ENCODE results near the gene FIBIN.

Gene FIBIN

DNA sequence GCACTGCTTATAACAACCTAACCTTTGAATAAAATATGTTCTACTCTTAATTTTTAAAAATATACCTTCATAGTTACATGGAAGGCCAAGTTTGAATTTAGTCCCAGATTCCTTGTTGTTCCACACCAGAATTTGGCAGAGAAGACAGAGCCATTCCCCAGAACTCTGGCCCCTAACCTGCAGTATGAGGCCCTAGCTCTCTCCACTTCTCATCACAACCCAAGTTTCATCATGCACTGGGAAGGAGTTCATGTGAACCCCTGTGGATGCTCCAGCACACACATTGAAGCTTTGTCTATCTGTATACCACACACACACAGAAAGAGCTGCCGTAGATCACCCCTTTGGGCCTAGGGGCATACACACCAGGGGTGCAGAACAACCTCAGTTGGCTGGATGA is 36.1 kb downstream of the FIBIN start:
- H3K27ac ChIP-seq = no peak overlapping the region

DNA sequence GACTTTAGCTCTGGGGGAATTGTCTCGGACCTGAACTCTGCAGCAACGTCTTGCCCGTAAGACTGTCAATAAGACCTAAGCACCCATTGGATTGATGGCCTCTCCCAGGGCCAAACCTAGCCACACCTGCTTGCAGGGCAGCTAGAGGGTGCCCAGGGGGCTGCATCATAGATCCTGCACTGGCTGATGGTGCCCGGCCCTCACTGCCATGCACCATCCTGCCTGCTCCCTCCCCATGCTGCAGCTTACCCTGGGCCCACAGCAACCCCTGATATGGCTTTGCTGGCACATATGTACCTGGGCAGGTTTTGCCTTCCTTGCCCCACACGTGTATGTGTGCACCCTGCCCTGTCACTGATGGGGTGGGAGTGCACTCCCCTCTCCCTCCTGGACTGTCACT is 37.8 kb downstream of the FIBIN start:
- H3K27ac ChIP-seq = no peak overlapping the region
- TF ChIP-seq, protein P1, sequence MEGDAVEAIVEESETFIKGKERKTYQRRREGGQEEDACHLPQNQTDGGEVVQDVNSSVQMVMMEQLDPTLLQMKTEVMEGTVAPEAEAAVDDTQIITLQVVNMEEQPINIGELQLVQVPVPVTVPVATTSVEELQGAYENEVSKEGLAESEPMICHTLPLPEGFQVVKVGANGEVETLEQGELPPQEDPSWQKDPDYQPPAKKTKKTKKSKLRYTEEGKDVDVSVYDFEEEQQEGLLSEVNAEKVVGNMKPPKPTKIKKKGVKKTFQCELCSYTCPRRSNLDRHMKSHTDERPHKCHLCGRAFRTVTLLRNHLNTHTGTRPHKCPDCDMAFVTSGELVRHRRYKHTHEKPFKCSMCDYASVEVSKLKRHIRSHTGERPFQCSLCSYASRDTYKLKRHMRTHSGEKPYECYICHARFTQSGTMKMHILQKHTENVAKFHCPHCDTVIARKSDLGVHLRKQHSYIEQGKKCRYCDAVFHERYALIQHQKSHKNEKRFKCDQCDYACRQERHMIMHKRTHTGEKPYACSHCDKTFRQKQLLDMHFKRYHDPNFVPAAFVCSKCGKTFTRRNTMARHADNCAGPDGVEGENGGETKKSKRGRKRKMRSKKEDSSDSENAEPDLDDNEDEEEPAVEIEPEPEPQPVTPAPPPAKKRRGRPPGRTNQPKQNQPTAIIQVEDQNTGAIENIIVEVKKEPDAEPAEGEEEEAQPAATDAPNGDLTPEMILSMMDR (conservative IDR thresholded peaks at IDR 0.05) = no peak
- no peak for TF ChIP-seq ZFX (IDR thresholded peaks at IDR 0.05)

More for the DNA sequence above, 36.1 kb downstream of the FIBIN start:
- no peak for TF ChIP-seq ZFX (IDR thresholded peaks at IDR 0.05)
- TF ChIP-seq, protein P1 (conservative IDR thresholded peaks at IDR 0.05) = no peak

DNA sequence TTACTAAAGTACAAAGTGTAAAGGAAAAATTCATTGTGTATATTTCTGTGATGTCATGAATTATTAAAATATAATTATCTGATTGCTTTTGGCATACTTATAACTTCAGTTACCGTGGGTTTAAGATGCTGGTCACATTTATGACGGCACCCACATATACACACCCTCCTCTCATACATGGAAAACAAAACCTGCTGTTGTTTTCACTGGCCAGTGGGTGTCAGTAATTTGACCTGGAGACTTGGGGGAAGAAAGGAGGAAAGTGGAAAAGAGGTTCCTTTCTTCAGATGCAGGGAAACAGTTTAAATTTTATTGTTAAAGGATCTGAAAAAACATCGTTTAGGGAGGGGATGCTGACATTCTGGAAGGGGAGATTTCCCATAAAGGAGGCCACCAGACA is 46.0 kb downstream of the FIBIN start:
- TF ChIP-seq, protein P1 (conservative IDR thresholded peaks at IDR 0.05) = peak; percentile 30
- no peak for TF ChIP-seq ZFX (IDR thresholded peaks at IDR 0.05)
- no peak overlapping the region for H3K27ac ChIP-seq

DNA sequence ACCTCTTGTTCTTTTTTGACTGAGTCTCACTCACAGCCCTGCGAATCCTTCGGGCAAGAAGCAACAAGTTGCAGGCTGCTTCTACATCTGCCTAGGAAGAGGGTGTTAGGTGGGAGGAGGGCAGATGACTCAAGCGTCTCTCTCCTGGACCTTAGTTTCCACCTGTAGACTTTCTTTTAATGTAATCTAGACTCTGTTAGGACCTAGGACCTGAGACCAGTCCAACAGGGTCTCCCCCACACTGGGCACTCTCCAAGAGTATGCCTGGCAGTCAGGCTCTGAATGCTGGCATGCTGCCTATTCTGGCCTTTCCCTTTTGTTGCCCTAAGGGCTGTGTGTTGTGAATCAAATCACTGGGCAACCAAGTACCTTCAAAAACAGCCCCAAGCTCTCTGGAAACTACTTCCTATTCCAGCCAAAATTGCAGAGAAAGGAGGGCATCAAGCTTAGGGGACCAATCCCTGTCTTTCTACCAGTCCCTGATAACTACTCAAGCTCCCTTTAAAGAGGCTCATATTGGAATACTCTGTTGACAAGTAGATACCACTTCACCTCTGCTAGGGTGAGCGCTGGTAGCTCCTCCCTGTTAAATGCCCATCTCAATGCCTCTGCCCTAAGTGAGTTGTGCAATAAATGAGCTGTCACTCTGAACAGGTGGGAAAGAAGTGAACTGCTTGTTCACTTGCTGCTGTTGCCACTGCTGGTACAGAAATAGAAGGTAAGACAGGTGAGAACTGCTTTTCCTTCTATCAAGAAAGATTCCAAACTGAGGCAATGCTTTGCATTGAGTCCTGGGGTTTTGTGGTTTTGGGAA is 46.6 kb downstream of the FIBIN start, which contains the start of gene BBOX1:
Gene BBOX1, plus strand, starts transcription at position 514 of the 814 bp plus-strand sequence. CDS start 14,616 bp downstream, outside the sequence.
- H3K27ac ChIP-seq = no peak within 1 kb of the TSS
- no peak for TF ChIP-seq ZFX (IDR thresholded peaks at IDR 0.05)
- TF ChIP-seq, protein P1 (conservative IDR thresholded peaks at IDR 0.05) = no peak

DNA sequence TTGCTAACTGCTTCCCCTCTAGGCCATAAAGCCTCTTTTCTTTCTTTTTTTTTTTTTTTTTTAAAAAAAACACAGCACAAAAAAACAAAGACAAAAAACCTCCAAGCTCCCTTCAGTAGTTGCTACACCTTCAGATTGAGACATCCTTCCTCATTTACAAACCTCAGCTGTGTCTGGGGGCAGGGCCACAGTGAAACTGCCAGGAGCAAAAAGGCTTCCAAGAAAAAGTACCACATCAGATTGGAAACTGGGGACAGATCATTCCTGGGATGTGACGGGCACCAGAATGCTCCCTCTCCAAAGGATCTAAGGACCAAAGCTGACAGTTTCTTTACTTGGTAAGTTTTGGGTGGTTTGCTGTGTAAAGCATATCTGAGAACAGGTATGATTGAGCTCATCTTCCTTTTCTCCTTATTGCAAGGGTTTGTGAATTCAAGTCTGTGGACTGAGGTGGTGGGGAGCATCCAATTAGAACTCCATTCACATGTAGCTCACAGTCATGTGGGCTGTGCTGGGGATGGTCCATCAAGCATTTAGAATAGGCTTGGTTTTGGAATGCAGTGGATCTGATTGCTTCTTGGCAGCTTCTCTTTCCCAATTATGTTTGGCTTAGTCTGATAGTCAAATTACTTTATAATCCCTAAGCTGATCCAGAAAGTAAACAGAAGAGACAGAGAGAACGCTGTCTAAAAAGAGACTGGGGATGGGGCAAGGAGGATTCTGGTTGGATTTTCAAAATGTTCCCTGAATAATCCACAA is 47.4 kb downstream of the FIBIN start:
- no peak overlapping the region for H3K27ac ChIP-seq
- TF ChIP-seq ZFX (IDR thresholded peaks at IDR 0.05) = no peak
- TF ChIP-seq, protein P1 (conservative IDR thresholded peaks at IDR 0.05) = no peak
